Astrocyte (in vitro differentiated cells and primary cell): ENCODE data around the gene AATF.

Experiments
- CTCF ChIP-seq: IDR thresholded peaks from 2 replicates; pipeline ENCODE4 v1.5.1; 2011; ENCODE audit warnings: low read depth, mild to moderate bottlenecking, inconsistent platforms, low read length, moderate library complexity; ENCODE audit not compliant: insufficient read depth
- EZH2 ChIP-seq: IDR thresholded peaks from 2 replicates; pipeline ENCODE4 v1.6.1; 2012; ENCODE audit warnings: mild to moderate bottlenecking, low read length, inconsistent platforms; ENCODE audit not compliant: insufficient read depth

GRCh38 chr17:37096071-37096470, 147.3 kb downstream of the AATF start:
- TF ChIP-seq CTCF, result no peak
- no peak for TF ChIP-seq EZH2
